Naive thymus-derived CD8-positive, alpha-beta T cell (primary cell): ENCODE measurements around the gene C10orf67. TPM values are rescaled to one million over a fixed set of nuclear protein-coding genes. Genes with fewer than 3 reads are reported as not detected.
"Not testable (repeated sequence)": the region's sequence is repeated elsewhere in the genome, so short reads cannot be mapped to it uniquely, and the experiment has no call there.

ENCODE experiments used
- ATAC-seq, 2 donors: fragments of 150-1000 bp; cut with Tn5 transposase in 1 of 2; sonication (Bioruptor Pico), chemical (Tn5 transposase) in 1 of 2; 1 replicate in 1 of 2; 2 replicates in 1 of 2; pipeline ENCODE4 v1.10.0; 2021; ENCODE audit warnings: mild to moderate bottlenecking in 2 of 2, moderate library complexity in 2 of 2
- POLR2A ChIA-PET: fragments of 350-600 bp; sonication (Branson Sonifier 250); formaldehyde crosslinking; loops from one replicate; lab custom pipeline; 2021; ENCODE audit warnings: antibody characterized with exemption; lab: Charles Lee
- DNase-seq, 10 donors: peaks; one replicate each; pipeline versions ENCODE4 v3.0.0 to v3.0.0-alpha.2; 2020 to 2022
- H3K27ac Mint-ChIP-seq, 10 donors: one replicate each; pipeline ENCODE4 v1.8.0; 2020 to 2022; ENCODE audit warnings: mild to moderate bottlenecking in 10 of 10, mixed read lengths in 10 of 10, moderate library complexity in 4 of 10, inconsistent platforms in 1 of 10
- H3K27me3 Mint-ChIP-seq, 5 donors: one replicate each; pipeline ENCODE4 v1.8.0; 2021 to 2022; ENCODE audit warnings: mixed read lengths in 5 of 5
- H3K36me3 Mint-ChIP-seq, 3 donors: one replicate each; pipeline ENCODE4 v1.8.0; 2020 to 2022; ENCODE audit warnings: mixed read lengths in 3 of 3, mild to moderate bottlenecking in 2 of 3, inconsistent platforms in 1 of 3
- H3K4me1 Mint-ChIP-seq, 4 donors: one replicate each; pipeline ENCODE4 v1.8.0; 2021 to 2022; ENCODE audit warnings: mixed read lengths in 4 of 4
- H3K4me3 Mint-ChIP-seq, 10 donors: one replicate each; pipeline ENCODE4 v1.8.0; 2020 to 2022; ENCODE audit warnings: mild to moderate bottlenecking in 10 of 10, mixed read lengths in 10 of 10, moderate library complexity in 6 of 10, inconsistent platforms in 1 of 10
- H3K9me3 Mint-ChIP-seq, 9 donors: one replicate each; pipeline ENCODE4 v1.8.0; 2020 to 2022; ENCODE audit warnings: mixed read lengths in 9 of 9, mild to moderate bottlenecking in 3 of 9, inconsistent platforms in 1 of 9, moderate library complexity in 1 of 9
- polyA plus RNA-seq, 3 donors: library from polyadenylated mRNA; unstranded; fragments of 300-500 nt; fragmentation: Illumina TruSeq; gene quantifications; one replicate each; pipeline ENCODE4 v1.2.3, GENCODE V29; 2021
- total RNA-seq, 8 experiments: library from RNA in 2 of 8; stranded (reverse) in 2 of 8; gene quantifications; one replicate each; pipeline ENCODE4 v1.2.3 and lab custom pipeline; 2021 to 2026

Gene C10orf67
- total and polyA plus RNA-seq, 5 experiments from 2014 or later, result 0.16 TPM; not detected in 4

DNA sequence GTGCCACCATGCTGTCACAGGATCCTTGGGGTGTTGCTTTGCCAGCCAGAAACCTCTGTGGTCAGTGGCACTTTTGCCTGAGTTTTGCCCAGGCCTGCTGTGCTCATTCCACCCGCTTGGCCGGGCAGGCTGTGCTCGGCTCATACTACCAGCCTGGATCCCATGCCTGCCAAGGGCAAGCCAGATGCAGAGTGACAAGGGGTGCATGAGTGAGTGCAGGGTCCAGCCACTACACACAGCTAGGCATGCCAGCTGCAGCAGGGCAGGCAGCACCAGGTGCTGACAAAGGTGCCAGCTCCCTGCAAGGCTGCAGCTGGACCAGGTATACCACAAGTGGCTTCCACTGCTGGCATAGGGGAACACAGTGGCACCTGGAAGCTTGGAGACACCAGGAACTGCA lies 28.6 kb downstream of the C10orf67 start:
- DNase-seq (no peak), ATAC-seq (no peak)
- Mint-ChIP-seq H3K27me3 (peaks cover 0 to 3% (median 1%) of the 10 kb centered on the region in 5 donors), H3K4me3 (no peak overlapping the region), H3K4me1 (peaks cover 0 to 3% (median 0%) of the 10 kb centered on the region in 4 donors), H3K9me3 (peaks cover 0 to 3% (median 0%) of the 10 kb centered on the region in 9 donors), H3K36me3 (peaks cover 0 to 4% (median 0%) of the 10 kb centered on the region in 3 donors), H3K27ac (no peak overlapping the region)
- POLR2A ChIA-PET, result interaction anchor here (1.4 kb wide), 1 partner anchor 123 kb away, joined by 4 read pairs; the partner anchor contains the start of gene OTUD1

DNA sequence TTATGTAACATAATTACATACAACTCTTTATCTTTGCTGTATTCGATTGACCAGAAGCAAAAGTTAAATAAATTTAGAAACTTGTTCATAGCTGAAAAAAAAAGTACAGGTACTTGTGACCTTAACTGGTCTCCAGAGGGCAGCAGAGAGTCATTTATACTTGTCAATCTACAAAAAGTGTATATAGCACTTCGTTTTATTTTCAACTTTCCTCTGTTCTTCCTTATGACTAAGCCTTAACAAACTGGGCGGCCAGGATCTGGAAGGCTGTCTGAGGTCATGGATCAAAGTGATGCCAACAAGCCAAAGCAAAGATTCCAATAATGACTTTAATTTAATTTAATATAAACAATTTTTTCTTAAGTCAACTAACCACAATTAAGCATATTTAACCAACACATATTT lies 29.8 kb downstream of the C10orf67 start:
- peaks cover 0 to 3% (median 0%) of the 10 kb centered on the region in 4 donors for H3K4me1 Mint-ChIP-seq
- H3K36me3 Mint-ChIP-seq, result peaks cover 0 to 4% (median 0%) of the 10 kb centered on the region in 3 donors
- peaks cover 0 to 3% (median 0%) of the 10 kb centered on the region in 9 donors for H3K9me3 Mint-ChIP-seq
- peak in 9 of 10 donors; percentile 11 to 80 (median 55) for DNase-seq
- no peak overlapping the region for H3K4me3 Mint-ChIP-seq
- ATAC-seq, result peak in 1 of 2 donors; percentile 49
- H3K27me3 Mint-ChIP-seq, result peaks cover 0 to 3% (median 1%) of the 10 kb centered on the region in 5 donors
- H3K27ac Mint-ChIP-seq, result peak overlapping the region in 1 of 10 donors; percentile 14
- POLR2A ChIA-PET, result interaction anchor here (0.7 kb wide), 1 partner anchor 48 kb away, joined by 4 read pairs; no protein-coding TSS in a partner anchor

DNA sequence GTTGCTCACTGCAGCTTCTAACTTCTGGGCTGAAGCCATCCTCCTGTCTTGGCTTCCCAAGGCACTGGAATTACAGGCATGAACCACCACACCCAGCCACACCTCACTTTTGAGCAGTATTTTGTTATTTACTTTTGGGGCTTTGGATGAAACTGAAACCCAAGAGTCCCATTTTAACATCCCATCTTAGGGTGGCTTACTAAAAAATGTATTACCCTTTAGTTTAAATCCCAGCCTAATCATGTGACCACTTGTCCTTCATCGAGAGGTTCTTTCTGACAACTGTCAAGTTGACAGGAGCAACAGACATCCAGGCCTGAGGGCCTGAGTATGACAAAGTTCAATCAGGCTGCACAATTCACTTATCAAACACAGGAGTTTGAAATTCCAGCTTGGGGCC lies 33.6 kb downstream of the C10orf67 start:
- no peak for ATAC-seq

DNA sequence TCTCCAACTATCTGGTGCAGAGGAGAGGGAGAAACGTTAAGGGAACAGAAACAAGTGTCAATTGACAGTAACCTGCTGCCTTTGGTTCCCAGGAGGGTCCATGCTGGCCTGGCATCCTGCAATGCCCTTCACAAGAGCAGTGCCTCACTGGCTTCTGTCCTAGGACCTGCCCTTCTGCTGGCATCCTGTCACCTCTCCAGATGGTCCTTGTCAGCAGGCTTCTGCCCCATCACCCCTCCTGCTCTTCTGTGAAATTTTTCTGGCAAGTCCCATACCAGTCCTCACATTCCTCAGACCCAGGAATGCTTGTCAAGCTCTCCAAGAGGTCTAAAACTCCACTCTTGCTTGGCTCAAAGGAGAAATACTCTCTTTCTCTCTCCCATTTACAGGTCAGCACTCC lies 34.2 kb downstream of the C10orf67 start:
- Mint-ChIP-seq H3K9me3 (no peaks in the 10 kb centered on the region), H3K4me1 (peaks cover 0 to 3% (median 0%) of the 10 kb centered on the region in 4 donors), H3K4me3 (no peak overlapping the region), H3K27me3 (peaks cover 0 to 14% (median 7%) of the 10 kb centered on the region in 5 donors), H3K27ac (no peak overlapping the region), H3K36me3 (no peaks in the 10 kb centered on the region)
- POLR2A ChIA-PET, result no interaction called here
- DNase-seq (no peak), ATAC-seq (no peak)

More for the DNA sequence above, 33.6 kb downstream of the C10orf67 start:
- Mint-ChIP-seq H3K4me3 (no peak overlapping the region), H3K4me1 (peaks cover 0 to 3% (median 0%) of the 10 kb centered on the region in 4 donors), H3K9me3 (no peaks in the 10 kb centered on the region), H3K27me3 (peaks cover 0 to 14% (median 3%) of the 10 kb centered on the region in 5 donors), H3K27ac (no peak overlapping the region), H3K36me3 (no peaks in the 10 kb centered on the region)
- no peak for DNase-seq
- POLR2A ChIA-PET, result no interaction called here

DNA sequence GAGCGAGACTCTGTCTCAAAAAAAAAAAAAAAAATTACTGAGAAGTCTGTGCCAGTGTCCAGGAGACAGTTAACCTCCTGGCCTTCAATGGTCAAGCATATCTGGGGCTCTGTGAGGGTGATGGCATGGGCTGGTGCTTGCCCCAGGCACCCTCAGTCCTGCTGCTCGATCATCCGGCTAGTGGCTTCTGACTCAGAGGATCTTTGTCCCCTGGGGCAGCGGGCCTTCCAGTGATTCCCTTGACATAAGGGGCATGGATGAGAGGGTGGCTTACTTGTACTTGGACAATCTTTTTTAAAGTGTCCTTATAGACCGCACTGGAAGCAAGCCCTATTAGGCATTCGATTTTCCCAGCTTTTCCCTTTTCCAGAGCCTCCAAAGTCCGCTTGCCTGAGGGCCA lies 44.6 kb downstream of the C10orf67 start:
- H3K36me3 Mint-ChIP-seq, ATAC-seq, H3K4me3 Mint-ChIP-seq, H3K27ac Mint-ChIP-seq, H3K9me3 Mint-ChIP-seq, POLR2A ChIA-PET, DNase-seq, H3K4me1 Mint-ChIP-seq: not testable (repeated sequence)
- H3K27me3 Mint-ChIP-seq, result peaks cover 2 to 14% (median 10%) of the 10 kb centered on the region in 5 donors

DNA sequence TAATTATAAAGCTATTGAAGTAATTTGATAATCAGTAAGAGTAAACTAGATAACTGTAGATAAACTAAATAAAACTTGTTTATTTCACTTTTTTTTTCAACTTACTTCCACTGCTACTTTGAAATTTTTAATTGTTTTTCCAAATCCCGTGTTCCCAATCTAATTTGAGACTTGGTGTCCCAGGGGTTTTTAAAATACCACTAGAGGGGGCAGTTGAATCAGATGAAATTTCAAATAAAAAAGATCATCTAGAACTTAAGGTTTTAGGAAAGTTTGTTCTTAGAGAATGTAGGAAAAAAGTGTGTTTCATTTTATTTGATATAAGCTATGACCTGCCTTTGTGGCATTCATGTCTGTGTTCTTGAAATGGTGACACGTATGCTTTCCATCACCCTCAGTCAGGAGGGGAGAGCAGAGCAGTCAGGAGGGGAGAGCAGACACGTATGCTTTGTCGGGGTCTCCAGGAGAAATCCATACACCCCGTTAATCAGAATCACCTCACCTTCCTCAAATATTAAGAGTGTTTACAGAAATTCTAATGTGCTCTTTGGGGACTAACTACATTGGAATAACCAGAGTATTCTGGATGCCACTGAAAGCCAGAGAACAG lies 49.9 kb downstream of the C10orf67 start:
- no peak for ATAC-seq

DNA sequence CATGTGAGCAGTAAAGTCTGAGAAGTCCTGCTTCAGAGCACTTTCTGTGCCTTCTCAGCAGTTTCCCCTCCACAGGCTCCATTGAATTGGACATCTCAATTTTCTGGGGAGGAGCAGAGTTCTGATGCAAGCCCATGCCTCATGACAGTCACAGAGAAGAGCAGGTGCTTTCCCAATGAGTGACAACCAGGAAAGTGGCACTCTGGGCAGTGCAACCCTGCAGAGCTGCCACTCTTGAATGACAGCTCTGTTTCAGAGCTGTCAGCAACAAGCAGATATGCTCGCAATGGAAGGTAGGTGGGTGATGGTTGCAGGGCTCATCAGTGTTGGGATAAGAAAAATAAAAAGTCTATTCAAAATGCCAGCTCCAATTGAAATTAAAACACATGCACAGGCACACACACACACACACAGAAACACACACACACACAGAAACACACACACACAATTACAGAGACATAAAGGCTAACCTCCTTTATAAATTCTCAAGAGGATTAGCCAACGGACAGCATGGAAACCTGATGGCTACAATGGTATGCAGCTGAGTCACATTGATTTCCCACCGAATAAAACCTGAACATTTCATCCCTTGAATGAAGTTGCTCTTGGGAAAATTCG lies 50.5 kb downstream of the C10orf67 start:
- DNase-seq (no peak), ATAC-seq (peak in 1 of 2 donors; percentile 20)
- H3K36me3 Mint-ChIP-seq, result no peaks in the 10 kb centered on the region
- POLR2A ChIA-PET, result interaction anchor here (1.1 kb wide), 1 partner anchor 145 kb away, joined by 3 read pairs; the partner anchor contains the start of gene OTUD1
- peaks cover 0 to 3% (median 1%) of the 10 kb centered on the region in 4 donors for H3K4me1 Mint-ChIP-seq
- no peak overlapping the region for H3K27ac Mint-ChIP-seq
- H3K9me3 Mint-ChIP-seq, result peaks cover 0 to 4% (median 0%) of the 10 kb centered on the region in 9 donors
- H3K4me3 Mint-ChIP-seq, result no peak overlapping the region
- peaks cover 2 to 27% (median 18%) of the 10 kb centered on the region in 5 donors for H3K27me3 Mint-ChIP-seq

More for the DNA sequence above, 49.9 kb downstream of the C10orf67 start:
- POLR2A ChIA-PET, result interaction anchor here (1.1 kb wide), 1 partner anchor 144 kb away, joined by 3 read pairs; the partner anchor contains the start of gene OTUD1
- no peak overlapping the region for H3K4me3 Mint-ChIP-seq
- no peak overlapping the region for H3K27ac Mint-ChIP-seq
- H3K9me3 Mint-ChIP-seq, result peaks cover 0 to 4% (median 0%) of the 10 kb centered on the region in 9 donors
- no peaks in the 10 kb centered on the region for H3K36me3 Mint-ChIP-seq
- H3K27me3 Mint-ChIP-seq, result peaks cover 2 to 27% (median 18%) of the 10 kb centered on the region in 5 donors
- no peak for DNase-seq
- peaks cover 0 to 3% (median 1%) of the 10 kb centered on the region in 4 donors for H3K4me1 Mint-ChIP-seq

DNA sequence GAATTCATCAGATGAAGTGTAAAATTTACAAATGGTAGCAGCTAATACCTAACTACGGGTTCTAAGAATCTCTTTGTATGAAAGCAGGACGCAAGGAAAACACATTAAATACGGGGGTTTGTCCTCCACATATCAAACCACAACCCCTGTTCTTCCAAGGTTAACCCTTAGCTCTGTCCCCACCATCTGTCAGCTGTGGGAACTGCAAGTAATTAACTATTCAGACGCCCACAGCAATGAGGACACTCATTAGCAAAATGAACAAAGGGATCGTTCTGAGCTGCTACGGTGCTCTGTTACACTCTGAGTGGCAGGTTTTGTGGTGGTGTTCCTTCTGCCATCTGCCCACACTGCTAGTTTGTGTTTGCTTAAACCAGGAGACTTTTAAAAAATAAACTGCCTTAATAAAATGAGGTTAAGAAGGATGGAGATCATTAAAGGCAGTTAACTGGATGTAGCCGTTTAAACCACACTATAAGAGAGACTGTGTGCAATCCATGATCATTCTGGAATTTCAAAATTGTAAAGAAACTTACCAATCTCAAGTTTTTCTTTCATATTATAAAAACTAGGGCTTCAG lies 51.4 kb downstream of the C10orf67 start:
- Mint-ChIP-seq H3K27ac (no peak overlapping the region), H3K36me3 (no peaks in the 10 kb centered on the region), H3K4me1 (peaks cover 0 to 3% (median 1%) of the 10 kb centered on the region in 4 donors), H3K4me3 (no peak overlapping the region), H3K9me3 (peaks cover 0 to 4% (median 0%) of the 10 kb centered on the region in 9 donors), H3K27me3 (peaks cover 2 to 27% (median 18%) of the 10 kb centered on the region in 5 donors)
- peak in 1 of 2 donors; percentile 38 for ATAC-seq
- peak in 2 of 10 donors; percentile 3 to 13 for DNase-seq
- POLR2A ChIA-PET, result no interaction called here

DNA sequence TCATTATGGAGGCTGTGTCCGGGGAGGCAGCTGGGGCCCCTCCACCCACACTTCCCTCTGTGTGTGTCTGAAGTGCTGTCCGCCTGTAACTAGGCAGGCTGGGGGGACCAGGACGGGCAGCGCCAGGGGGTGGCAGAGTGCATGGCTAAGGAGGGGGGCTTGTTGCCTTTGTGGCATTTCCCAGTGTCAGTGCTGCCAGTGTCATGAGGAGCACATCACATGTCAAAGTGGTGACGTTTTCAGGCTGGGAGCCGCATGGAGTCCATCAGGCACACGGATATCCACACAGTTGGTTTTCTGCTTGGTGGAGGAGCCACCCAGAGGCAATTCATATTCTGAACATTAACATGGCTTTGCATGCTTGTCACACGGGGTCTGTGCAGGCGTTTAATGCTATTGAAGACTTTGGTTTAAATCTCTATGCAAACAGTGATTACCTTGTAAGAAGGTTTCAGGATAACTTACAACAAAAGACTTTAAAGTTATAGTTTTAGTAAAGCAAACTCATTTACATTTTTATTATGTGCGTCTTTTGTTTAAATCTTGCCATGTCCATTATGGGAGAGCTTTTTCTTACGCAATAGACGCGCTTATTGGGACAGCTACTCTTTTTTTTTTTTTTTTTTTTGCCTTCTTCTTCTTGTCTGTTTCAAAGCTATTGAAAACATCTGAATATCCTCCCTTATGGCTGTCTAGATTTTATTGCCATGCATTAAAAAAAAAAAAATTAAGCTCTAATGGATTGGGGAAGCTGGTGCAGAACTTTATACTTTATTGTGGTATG lies 52.9 kb downstream of the C10orf67 start:
- no peak for DNase-seq
- Mint-ChIP-seq H3K4me3 (no peak overlapping the region), H3K4me1 (peaks cover 0 to 3% (median 1%) of the 10 kb centered on the region in 4 donors), H3K27ac (no peak overlapping the region), H3K36me3 (peaks cover 0 to 4% (median 0%) of the 10 kb centered on the region in 3 donors), H3K9me3 (peaks cover 0 to 8% (median under 1%) of the 10 kb centered on the region in 9 donors), H3K27me3 (peaks cover 1 to 27% (median 13%) of the 10 kb centered on the region in 5 donors)
- POLR2A ChIA-PET, result interaction anchor here (0.7 kb wide), 1 partner anchor 1294 kb away, joined by 6 read pairs; no protein-coding TSS in a partner anchor
- ATAC-seq, result no peak

DNA sequence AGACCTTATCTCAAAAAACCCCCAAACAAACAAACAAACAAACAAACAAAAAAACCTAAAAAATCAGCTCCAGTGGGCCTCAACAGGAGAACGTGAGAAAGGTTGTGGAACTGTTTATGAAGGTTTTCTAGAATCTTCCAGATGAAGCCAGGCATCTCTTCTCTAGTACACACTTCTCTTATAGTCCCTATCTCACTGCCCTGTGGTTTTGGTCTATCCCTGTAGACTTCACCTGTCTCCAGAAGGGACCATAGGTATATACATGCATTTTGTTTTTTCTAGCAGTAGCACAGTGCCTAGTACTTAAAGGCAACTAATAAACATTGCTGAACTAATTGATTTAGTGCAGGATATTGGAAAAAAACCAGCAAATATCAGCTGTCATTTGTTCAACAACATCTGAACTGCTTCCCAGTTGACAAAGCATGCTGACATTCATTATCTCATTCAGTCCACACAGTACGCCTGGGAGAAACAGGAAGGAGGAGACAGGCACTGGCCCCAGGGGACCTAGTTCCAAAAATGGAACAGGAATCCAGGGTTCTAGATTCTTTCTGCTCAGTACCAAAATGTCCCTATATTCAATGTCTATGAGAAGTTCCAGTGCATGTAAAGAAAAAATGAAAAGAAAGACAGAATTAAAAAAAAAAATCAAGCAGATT lies 59.8 kb downstream of the C10orf67 start:
- Mint-ChIP-seq H3K4me1 (no peaks in the 10 kb centered on the region), H3K27ac (no peak overlapping the region), H3K4me3 (no peak overlapping the region), H3K9me3 (peaks cover 0 to 12% (median 0%) of the 10 kb centered on the region in 9 donors), H3K36me3 (peaks cover 0 to 4% (median 0%) of the 10 kb centered on the region in 3 donors), H3K27me3 (peaks cover 7 to 30% (median 20%) of the 10 kb centered on the region in 5 donors)
- POLR2A ChIA-PET, result no interaction called here
- DNase-seq (no peak), ATAC-seq (no peak)

DNA sequence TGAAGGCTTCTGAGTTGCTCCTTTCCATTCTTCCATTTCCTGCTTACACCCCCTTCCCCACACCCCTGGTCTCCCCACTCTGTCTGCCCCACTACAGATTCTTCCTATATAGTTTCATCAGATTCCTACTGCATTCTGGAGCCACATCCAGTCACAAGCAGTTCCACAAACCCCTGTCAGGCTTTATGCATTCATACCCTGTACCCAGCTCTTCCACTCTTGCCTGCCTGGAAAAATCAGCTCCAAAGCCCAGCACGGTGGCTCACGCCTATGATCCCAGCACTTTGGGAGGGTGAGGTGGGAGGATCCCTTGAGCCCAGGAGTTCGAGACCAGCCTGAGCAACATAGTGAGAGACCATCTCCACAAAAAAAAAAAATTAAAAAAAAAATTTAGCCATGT lies 60.4 kb downstream of the C10orf67 start:
- Mint-ChIP-seq H3K4me3 (no peak overlapping the region), H3K9me3 (peaks cover 0 to 12% (median 0%) of the 10 kb centered on the region in 9 donors), H3K36me3 (peaks cover 0 to 4% (median 0%) of the 10 kb centered on the region in 3 donors), H3K27ac (no peak overlapping the region), H3K4me1 (no peaks in the 10 kb centered on the region), H3K27me3 (peaks cover 7 to 30% (median 22%) of the 10 kb centered on the region in 5 donors)
- ATAC-seq (no peak), DNase-seq (no peak)
- POLR2A ChIA-PET, result no interaction called here
